Measurements from ENCODE around the gene ELP5.

ELP5 gene

DNA sequence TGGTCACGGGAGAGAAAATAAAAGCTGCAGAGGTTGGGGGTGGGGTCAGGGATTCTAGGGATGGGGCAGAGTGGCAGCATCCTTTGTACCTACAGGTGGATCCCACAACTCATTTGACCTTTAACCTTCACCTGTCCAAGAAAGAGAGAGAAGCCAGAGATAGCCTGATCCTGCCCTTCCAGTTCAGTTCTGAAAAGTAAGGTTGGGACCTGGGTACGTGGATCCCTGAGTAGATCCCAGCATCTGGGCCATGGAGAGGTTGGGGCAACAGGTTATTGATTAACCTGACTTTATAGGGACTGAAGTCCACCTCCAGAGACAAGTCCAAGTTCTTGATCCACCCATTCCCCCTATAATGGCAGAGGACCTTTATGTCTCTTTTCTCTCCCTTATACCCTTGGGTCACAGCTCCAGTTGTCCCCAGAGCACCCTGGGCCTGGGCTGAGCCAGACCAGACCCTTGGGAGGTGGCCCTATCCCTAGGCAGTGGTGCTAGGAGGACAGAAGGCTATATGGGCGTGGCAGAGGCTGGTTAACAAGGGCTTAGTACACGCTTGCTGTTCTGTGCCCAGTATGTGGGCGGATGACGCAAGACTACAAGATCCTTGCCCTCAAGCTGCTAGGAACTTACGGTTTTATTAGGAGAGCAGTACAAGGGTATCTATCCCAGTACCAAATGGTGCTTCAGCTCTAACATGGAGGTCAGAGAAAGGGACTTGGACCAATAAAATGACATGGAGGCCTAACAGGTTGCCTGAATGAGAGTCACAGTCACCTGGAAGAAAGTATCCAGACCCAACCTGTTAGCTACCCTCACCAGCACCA is 6.9 kb downstream of the ELP5 start:
- DNase-seq: no peak

DNA sequence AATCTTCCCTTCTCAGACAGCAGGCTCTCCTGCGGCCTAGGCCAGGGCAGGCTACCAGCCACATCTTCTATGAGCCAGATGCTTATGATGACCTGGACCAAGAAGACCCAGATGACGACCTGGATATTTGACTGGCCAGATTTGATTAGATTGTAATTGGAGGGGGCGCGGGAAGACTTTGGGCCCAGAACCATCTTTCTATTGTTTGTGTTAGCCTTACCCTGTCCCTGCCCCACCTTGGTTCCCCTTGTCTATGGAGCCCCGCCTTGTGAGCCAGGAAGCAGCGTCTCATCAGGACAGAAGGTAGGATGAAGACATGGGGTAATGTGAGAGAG is 7.5 kb downstream of the ELP5 start:
- no peak for DNase-seq

DNA sequence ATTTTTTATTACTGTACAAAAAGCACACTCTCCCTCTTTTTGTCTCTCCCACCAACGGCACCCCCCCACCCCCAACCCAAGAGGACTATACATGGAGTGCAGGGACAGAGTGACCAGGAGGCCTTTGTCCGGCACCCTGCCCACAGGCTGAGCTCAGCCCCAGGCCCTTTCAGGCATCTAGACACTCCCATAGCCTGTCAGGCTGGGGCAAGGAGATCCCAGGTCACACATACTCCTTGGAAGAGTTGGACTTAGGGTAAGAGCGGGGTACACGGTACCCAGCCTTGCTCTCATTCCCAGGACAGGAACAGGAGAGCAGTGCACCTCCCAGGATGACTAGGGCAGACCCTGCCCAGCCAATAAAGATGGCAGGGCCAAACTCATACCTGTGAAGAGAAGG is 8.1 kb downstream of the ELP5 start:
- DNase-seq: no peak

DNA sequence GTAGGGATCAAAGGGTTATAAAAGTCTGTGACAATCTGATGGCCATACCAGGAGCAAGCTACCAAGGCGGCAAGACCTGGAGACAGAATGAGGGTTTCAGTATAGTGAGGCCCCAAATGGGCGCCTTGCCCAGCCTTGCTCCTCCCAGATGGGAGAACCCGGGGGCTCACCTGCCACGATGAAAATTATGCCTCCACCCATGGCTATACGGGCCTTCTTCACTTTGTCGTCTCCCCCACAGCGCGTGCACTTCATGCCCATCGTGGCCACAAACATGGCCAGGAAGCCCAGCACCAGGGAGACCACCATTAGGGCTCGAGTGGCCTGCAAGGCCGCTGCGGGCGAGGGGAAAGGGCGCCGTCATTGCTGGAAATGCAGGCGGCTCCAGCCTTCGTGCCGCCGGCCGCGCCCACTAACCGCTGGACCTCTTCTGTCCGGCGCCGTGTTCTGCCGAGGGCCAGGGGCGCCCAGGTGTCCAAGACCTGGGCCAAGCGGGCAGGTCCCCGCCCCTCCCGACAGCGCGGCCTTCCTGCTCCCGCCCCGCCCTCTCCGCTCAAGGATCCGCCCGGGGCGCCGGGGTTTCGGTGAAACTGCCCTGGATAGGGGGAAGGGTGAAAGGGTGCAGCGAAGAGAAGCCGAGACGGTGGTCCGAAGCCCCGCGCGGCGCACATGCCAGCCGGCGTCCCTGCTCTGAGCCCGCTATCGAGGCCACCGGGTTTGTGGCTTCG is 8.8 kb downstream of the ELP5 start:
- no peak for DNase-seq

DNA sequence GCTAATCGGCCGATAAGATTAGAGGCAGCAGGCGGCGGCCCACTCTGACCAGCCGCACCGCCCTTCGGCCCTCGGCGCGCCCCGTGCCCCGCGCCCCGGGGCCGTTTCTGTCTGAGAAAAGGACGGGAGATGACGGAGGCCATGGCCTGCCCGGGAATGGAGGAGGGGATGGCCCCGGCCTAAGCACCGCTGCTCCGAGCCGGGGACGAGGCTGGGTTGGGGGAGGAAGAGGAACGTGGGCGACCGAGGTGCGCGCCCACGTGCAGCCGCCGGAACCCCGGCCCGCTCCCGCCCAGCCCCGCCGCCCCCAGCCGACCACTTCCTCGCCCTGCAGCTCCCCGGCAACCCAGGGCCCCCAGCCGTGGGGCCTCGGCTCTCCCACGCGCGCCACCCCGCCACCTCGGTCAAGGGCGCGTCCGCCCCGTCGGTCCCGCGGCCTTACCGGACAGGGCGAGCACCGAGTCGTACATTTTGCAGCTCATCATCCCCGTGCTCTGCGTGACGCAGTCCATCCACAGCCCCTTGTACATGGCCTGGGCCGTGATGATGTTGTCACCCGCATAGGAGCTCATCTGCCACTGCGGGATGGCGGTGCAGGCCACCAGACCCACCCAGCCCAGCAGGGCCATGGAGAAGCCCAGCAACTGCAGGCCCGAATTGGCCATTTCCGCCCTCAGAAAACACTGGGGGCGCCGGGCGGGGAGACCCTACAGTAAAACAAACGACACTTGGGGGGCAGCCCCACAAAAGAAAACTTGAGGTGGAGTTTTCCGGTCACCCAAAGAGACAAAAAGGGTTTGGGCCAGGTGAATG is 9.6 kb downstream of the ELP5 start:
- DNase-seq: no peak

DNA sequence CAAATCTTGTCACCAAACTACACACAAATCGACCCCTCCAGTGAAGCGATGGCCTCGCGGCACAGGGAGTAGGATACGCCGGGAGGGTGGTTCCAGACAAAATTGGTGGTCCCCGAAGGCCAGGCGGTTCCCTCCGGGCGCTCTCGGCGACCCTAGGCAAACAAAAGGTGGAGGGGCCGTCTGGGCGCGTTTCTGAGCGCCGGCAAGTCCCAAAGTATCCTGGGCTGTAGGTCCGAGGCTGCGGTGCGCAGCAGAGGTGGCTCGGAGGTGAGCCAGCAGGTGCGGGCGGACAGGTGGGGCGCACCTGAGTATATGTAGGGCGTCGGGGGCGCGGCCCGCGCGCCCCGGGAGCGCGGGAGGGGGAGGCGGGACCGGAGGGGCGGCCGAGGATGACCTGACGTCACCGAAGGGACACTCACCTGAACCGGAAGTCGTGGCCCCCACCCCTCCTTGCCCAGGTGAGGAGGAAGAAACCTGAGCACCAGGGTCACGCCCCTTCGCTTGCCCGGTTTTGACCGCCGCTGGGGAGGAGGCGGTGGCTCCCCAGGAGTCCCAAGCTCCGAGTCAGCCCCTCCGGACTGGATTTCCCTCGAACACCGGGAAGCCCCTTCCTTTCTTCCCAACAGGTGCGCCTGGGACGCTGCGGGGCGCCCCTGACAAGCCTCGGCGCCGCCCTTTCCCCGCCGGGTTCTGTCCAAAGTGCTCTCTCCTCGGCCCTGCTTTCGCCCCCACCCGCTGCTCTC is 10.3 kb downstream of the ELP5 start, which contains the start of gene CLDN7:
TSS of gene CLDN7 (minus strand) at position 287 of the 743 bp plus-strand sequence. CDS start 435 bp downstream, outside the sequence.
- no peak for DNase-seq

DNA sequence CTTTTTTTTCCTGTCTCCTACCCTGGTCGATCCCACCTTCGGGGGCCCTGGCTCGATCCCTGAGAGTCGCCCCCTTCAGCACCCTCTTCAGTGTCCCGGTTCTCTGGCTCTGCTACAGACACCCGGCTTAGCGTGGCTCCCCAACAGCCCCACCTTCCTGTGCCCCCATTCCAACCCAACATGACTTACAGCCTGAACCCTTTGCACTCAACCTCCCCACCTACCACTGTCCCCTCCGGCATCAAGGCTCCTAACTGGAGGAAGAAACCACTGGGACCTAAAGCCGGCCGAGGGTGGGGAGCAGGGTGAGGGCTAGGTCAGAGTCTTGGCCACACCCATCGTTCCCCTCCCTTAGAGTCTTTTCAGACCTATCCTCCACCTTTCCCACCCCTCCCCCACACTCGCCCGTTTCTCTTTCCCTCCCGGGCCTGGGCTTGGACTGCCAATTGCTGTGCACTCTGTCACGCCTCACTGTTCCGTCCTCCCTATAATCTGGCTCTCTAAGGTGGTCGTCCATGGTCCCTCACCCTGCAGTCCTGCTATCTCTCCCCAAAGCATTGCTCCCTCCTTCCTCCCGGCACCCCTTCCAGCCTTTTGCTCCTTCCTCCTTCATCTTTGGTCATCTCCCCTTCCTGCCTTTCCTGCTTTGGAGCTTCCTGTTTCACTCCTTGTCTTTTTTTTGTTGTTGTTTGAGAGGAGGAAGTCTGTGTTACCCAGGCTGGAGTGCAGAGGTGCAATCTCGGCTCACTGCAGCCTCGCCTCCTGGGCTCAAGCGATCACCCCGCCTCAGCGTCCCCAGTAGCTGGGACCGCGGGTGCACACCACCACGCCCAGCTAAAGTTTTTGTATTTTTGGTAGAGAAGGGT is 11.2 kb downstream of the ELP5 start:
- DNase-seq: no peak

DNA sequence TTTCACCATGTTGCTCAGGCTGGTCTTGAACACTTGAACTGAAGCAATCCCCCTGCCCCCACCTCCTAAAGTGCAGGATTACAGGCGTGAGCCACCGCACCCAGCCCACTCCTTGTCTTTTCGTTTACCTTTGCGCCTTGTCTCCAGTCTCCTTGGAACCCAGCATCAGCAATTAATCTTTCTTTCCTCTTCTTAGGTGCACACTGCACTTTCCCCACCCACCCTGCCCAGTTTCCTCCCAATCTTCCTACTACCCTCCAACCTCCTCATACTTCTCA is 11.7 kb downstream of the ELP5 start:
- DNase-seq: no peak

DNA sequence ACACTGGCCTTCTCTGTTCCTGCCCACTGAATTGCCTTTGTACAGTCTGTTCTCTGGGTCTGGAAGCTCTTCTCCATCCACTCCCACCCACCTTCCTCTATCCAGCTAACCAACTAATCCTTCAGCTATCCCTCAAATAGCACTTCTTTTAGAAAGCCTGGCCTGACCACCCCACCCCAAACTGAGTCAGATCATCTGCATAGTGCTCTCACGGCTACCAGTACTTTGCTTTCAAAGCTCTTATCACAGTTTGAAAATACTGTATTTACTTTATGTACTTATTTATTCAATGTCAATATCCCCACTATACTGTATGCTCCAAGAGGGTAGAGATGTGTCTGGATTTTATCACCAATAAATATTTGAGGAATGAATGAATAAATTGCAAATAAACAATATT is 14.8 kb downstream of the ELP5 start:
- no peak for DNase-seq

DNA sequence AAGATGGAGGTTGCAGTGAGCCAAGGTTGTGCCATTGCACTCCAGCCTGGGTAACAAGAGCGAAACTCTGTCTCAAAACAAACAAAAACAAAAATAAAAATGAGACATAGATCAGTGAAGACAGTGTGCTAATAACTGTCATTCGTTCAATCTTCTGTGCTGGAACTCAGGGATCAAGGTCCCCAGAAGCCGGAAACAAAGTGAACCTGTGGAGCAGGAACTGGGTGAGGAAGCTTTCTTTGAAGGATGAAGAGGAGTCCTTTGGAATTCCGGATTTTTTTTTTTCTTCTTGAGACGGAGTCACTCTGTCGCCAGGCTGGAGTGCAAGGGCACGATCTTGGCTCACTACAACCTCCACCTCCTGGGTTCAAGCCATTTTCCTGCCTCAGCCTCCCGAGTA is 27.4 kb downstream of the ELP5 start:
- no peak for DNase-seq

DNA sequence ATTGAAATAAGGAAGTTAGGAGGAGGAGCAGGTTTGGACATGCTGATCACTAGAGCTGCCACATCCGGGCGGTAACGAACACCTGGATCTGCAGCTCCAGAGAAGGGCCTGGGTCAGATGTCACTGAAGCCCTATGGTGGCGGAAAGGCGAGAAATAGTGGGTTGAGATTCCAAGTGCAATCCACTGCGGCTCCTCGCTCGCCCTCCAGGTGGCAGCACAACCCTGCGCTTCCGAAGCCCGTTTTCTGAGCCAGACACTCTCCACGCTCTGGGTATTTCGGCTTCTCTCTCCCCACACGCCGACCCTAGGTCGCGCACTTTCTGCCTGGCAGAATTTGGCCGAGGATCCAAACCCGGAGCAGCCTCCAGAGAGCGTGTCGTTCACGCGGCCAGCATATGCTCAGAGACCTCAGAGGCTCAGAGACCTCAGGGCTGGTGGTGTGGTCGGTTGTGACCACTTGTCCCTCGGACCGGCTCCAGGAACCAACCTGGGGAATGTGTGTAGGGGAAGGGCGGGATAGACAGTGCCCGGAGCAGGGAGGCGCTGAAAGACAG is 28.6 kb downstream of the ELP5 start:
- DNase-seq: peak; percentile 45

DNA sequence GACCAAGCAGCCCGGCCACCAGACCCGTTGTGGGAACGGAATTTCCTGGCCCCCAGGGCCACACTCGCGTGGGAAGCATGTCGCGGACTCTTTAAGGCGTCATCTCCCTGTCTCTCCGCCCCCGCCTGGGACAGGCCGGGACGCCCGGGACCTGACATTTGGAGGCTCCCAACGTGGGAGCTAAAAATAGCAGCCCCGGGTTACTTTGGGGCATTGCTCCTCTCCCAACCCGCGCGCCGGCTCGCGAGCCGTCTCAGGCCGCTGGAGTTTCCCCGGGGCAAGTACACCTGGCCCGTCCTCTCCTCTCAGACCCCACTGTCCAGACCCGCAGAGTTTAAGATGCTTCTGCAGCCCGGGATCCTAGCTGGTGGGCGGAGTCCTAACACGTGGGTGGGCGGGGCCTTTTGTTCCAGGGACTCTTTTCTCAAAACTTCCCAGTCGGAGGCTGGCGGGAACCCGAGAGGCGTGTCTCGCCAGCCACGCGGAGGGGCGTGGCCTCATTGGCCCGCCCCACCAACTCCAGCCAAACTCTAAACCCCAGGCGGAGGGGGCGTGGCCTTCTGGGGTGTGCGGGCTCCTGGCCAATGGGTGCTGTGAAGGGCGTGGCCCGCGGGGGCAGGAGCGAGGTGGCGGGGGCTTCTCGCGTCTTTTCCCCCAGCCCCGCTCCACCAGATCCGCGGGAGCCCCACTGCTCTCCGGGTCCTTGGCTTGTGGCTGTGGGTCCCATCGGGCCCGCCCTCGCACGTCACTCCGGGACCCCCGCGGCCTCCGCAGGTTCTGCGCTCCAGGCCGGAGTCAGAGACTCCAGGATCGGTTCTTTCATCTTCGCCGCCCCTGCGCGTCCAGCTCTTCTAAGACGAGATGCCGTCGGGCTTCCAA is 29.3 kb downstream of the ELP5 start, which contains the start of gene SLC2A4:
TSS of gene SLC2A4 (plus strand) at position 645 of the 879 bp plus-strand sequence. CDS start at position 862, 217 bp downstream.
- peak; percentile 83 for DNase-seq

DNA sequence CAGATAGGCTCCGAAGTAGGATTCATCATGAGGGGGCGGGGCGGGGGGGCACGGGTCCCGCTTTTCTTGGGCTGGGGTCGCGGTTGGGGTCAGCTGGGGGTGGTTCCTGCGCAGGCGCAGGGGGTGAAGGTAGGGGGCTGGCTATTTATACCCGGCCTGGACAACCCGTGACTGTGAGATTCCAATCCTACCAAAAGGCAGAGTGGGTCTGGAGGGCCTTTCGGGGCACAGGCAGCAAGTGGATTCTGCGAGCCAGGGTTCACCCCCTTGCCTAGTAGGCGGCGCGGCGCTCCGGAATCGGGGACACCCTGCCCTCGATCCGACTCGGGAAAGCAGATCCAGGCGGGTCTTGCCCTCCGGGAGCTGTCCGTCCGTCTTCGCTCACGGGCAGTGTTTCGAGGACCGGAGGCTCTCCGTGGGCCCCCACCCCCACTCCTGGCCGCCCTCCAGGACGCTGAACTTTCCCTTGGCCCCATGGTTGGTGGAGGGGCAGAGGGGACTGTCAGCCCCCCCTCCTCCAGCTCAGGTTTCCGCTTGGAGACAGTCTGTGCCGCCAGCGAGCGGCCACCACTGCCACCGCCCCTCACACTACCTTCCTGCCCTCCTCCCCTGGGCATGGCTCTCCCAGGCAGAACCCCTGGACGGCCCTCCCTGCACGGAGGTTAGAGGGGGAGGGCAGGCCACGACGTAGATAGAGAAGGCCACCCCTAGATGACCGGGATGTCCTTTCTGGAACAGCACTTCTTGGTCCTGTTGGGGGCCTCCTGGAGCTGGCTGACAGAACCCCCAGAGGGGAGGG is 30.1 kb downstream of the ELP5 start:
- DNase-seq: no peak

DNA sequence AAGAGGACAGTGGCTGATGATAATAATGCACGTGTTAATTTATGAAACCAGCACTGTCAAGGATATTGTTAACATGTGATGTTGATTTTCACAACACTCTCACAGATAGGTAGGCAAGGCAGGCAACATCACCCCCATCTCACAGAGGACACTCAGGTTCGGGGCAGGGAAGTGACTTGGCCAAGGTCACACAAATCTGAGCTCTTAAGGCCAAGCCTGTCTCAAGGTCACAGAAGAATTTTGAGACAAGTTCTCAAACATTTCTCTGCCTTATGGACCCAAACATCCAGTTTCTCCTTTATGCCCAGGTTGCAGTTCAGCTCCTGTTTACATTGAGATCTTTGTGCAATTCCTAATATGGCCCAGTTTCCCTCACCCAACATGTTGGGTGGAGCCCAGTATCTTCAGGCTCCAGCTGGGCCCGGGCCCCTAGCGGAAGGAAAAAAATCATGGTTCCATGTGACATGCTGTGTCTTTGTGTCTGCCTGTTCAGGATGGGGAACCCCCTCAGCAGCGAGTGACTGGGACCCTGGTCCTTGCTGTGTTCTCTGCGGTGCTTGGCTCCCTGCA is 30.8 kb downstream of the ELP5 start:
- no peak for DNase-seq

DNA sequence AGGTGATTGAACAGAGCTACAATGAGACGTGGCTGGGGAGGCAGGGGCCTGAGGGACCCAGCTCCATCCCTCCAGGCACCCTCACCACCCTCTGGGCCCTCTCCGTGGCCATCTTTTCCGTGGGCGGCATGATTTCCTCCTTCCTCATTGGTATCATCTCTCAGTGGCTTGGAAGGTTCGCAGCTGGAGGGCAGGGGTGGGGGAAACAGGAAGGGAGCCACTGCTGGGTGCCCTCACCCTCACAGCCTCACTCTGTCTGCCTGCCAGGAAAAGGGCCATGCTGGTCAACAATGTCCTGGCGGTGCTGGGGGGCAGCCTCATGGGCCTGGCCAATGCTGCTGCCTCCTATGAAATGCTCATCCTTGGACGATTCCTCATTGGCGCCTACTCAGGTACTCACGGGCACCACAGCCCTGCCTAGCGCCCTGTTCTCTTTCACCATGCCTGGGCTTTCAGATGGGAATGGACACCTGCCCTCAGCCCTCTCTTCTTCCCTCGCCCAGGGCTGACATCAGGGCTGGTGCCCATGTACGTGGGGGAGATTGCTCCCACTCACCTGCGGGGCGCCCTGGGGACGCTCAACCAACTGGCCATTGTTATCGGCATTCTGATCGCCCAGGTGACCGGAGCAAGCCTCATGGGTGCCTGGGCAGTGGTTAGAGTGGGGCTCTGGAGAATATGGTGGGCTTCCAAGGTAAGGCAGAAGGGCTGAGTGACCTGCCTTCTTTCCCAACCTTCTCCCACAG is 31.6 kb downstream of the ELP5 start:
- no peak for DNase-seq

DNA sequence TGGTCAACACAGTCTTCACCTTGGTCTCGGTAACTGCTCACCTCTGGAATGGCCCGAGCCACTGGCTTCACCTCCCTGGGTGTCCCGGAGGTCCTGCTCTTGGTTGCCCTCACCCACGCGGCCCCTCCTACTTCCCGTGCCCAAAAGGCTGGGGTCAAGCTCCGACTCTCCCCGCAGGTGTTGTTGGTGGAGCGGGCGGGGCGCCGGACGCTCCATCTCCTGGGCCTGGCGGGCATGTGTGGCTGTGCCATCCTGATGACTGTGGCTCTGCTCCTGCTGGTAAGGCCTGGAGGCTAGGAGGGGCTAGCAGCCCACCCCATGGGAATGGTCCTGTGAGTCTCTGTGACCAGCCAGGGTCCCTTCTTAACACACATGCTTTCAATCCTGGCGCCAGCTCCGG is 32.9 kb downstream of the ELP5 start:
- DNase-seq: no peak

DNA sequence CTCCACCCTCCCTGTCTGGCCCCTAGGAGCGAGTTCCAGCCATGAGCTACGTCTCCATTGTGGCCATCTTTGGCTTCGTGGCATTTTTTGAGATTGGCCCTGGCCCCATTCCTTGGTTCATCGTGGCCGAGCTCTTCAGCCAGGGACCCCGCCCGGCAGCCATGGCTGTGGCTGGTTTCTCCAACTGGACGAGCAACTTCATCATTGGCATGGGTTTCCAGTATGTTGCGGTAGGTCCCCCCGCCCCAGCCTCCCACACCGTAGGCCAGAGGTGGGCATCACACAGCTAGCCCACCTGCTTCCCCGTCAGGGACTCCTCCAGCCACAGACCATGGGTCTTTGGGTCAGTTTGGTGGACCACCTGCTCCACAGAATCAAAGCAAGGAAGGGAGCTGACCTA is 33.7 kb downstream of the ELP5 start:
- DNase-seq: no peak

DNA sequence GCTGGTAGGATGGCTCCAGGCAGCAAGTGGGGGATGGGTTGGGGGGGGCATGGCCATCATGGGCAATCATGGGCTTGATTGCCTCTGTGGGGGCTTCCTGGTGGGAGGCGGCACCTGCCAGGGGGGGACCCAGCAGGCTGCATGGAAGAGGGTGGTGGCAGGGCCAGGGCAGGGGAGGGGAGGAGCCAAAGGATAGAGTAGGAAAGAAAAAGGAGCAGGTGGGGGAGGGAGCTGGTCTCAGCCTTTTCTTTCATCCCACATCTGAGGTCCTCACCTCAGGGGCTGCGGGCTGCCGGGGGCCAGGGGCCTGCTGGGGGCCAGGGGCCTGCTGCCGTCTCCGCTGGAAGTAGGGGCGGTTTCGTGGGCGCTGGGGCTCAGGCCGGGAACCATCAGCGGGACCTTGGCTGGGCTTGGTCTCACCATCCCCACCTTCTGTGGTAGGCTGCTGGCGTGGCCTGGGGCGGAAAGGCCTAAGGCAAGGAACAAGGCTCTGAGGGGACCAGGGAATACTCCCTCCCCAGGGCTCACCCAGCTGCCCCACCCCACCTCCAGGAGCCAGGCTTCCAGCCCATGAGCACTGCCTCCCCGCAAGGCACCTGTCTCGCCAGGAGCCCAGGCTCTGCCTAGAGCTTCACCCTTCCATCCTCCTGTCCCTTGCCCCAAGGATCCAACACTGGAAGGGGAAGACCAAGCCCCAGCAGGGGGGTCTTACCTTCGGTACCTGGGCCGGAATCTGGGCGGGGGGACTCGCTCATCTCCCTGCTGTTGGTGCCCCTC is 37.4 kb downstream of the ELP5 start:
- DNase-seq: no peak

Measured in NCI-H446 treated with DMSO at 0.1 percent for 48 hours (cell line).